ENCODE measurements around the gene MTMR2.

Gene MTMR2

GRCh38 chr11:95795627-95796295, 128.1 kb downstream of the MTMR2 start:
- Histone ChIP-seq H3K79me2 (ENCODE audit: control insufficient read depth, insufficient read depth, low read length, unreplicated experiment) (peaks cover 54% of the 10 kb centered on the region), H3K4me1 (ENCODE audit: control insufficient read depth, insufficient read depth, low read length, unreplicated experiment) (peaks cover 18% of the 10 kb centered on the region), H3K27me3 (ENCODE audit: insufficient read depth, low read length) (no peaks in the 10 kb centered on the region), H3K27ac (ENCODE audit: low read depth, low read length) (no peak overlapping the region), H2AFZ (ENCODE audit: low read length, unreplicated experiment) (no peak overlapping the region), H3K4me3 (ENCODE audit: low read depth, low read length) (no peak overlapping the region), H3K36me3 (ENCODE audit: insufficient read depth, low read length) (peaks cover 2% of the 10 kb centered on the region; the same call in 1 of the 2 replicates)

DNA sequence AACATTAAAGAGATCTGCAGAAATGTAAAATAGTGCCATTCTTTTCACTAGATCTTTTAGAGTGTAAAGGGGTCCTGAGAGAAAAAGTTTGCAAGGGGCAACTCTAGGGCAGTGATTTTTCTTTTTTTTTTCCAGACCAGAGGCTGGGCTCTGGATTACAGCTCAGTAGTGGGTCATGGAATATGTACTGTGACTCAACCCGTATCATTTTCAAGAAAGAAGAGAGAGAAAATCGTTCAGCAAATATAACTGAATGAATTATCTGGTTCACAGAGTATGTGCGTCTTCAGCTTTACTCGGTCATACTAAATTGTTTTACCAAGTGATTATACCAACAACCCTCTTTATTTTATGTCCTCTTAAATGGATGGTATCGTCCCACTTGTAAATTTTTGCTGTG, 129.8 kb downstream of the MTMR2 start:
- Histone ChIP-seq H3K79me2 (ENCODE audit: control insufficient read depth, insufficient read depth, low read length, unreplicated experiment) (peaks cover 55% of the 10 kb centered on the region), H3K27me3 (ENCODE audit: insufficient read depth, low read length) (no peaks in the 10 kb centered on the region), H2AFZ (ENCODE audit: low read length, unreplicated experiment) (no peak overlapping the region), H3K4me3 (ENCODE audit: low read depth, low read length) (no peak overlapping the region), H3K27ac (ENCODE audit: low read depth, low read length) (no peak overlapping the region), H3K4me1 (ENCODE audit: control insufficient read depth, insufficient read depth, low read length, unreplicated experiment) (peaks cover 18% of the 10 kb centered on the region), H3K36me3 (ENCODE audit: insufficient read depth, low read length) (no peaks in the 10 kb centered on the region)

DNA sequence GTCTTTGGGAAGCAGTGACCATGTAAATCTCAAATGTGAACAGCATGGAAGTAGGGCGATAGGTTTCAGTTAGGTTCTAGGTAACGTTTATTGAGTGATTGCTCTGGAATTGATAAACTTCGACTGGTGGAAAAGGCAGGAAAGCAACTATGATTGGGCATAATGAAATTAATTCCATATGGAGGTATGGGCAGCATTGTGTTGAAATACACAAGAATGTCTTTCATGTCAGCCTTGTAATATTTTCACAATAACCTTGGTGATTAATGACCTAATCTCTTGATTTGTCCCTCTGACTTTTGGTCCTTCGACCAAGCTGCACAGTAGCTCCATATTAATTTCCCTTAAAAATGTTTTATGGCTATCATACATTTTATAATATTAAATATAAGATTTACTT, 130.8 kb downstream of the MTMR2 start:
- Histone ChIP-seq H3K36me3 (ENCODE audit: insufficient read depth, low read length) (no peaks in the 10 kb centered on the region), H3K79me2 (ENCODE audit: control insufficient read depth, insufficient read depth, low read length, unreplicated experiment) (peaks cover 65% of the 10 kb centered on the region), H3K27me3 (ENCODE audit: insufficient read depth, low read length) (no peaks in the 10 kb centered on the region), H3K4me3 (ENCODE audit: low read depth, low read length) (no peak overlapping the region), H2AFZ (ENCODE audit: low read length, unreplicated experiment) (no peak overlapping the region), H3K27ac (ENCODE audit: low read depth, low read length) (no peak overlapping the region), H3K4me1 (ENCODE audit: control insufficient read depth, insufficient read depth, low read length, unreplicated experiment) (peaks cover 23% of the 10 kb centered on the region)

- Histone ChIP-seq H3K27ac (ENCODE audit: low read depth, low read length) (no peak overlapping the region), H3K4me3 (ENCODE audit: low read depth, low read length) (no peak overlapping the region), H3K4me1 (ENCODE audit: control insufficient read depth, insufficient read depth, low read length, unreplicated experiment) (peaks cover 27% of the 10 kb centered on the region), H3K79me2 (ENCODE audit: control insufficient read depth, insufficient read depth, low read length, unreplicated experiment) (peaks cover 69% of the 10 kb centered on the region), H3K27me3 (ENCODE audit: insufficient read depth, low read length) (no peaks in the 10 kb centered on the region), H2AFZ (ENCODE audit: low read length, unreplicated experiment) (no peak overlapping the region), H3K36me3 (ENCODE audit: insufficient read depth, low read length) (no peaks in the 10 kb centered on the region)
These were observed 131.2 kb downstream of the MTMR2 start for GRCh38 chr11:95792700-95793099.

DNA sequence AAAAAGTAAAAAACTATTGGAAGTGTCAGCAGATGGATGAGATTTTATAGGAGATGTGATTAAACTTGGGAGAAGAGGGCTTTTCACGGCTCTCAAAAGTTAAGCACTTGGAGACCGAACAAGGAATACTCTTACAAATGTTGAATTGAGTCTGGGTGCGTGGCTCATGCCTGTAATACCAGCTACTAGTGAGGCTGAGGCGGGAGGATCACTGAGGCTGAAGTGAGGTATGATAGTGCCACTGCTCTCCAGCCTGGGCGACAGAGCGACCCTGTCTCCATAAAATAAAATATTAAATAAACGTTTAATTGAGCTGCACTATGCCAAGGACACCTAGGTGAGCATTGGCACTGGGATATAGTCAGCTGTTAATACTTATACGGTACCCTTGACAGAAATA, 131.7 kb downstream of the MTMR2 start:
- H3K27ac ChIP-seq (ENCODE audit: low read depth, low read length), result no peak overlapping the region
- no peaks in the 10 kb centered on the region for H3K36me3 ChIP-seq (ENCODE audit: insufficient read depth, low read length)
- H3K4me1 ChIP-seq (ENCODE audit: control insufficient read depth, insufficient read depth, low read length, unreplicated experiment), result peaks cover 27% of the 10 kb centered on the region
- H2AFZ ChIP-seq (ENCODE audit: low read length, unreplicated experiment), result no peak overlapping the region
- H3K4me3 ChIP-seq (ENCODE audit: low read depth, low read length), result peak overlapping the region; percentile 82
- H3K27me3 ChIP-seq (ENCODE audit: insufficient read depth, low read length), result no peaks in the 10 kb centered on the region
- H3K79me2 ChIP-seq (ENCODE audit: control insufficient read depth, insufficient read depth, low read length, unreplicated experiment), result peaks cover 73% of the 10 kb centered on the region

GRCh38 chr11:95791709-95792033, 132.2 kb downstream of the MTMR2 start:
- Histone ChIP-seq H3K36me3 (ENCODE audit: insufficient read depth, low read length) (no peaks in the 10 kb centered on the region), H2AFZ (ENCODE audit: low read length, unreplicated experiment) (no peak overlapping the region), H3K27ac (ENCODE audit: low read depth, low read length) (peak overlapping the region; percentile 91; the same call in 1 of the 2 replicates), H3K27me3 (ENCODE audit: insufficient read depth, low read length) (no peaks in the 10 kb centered on the region), H3K79me2 (ENCODE audit: control insufficient read depth, insufficient read depth, low read length, unreplicated experiment) (peaks cover 72% of the 10 kb centered on the region), H3K4me3 (ENCODE audit: low read depth, low read length) (peak overlapping the region; percentile 82), H3K4me1 (ENCODE audit: control insufficient read depth, insufficient read depth, low read length, unreplicated experiment) (peaks cover 27% of the 10 kb centered on the region)

DNA sequence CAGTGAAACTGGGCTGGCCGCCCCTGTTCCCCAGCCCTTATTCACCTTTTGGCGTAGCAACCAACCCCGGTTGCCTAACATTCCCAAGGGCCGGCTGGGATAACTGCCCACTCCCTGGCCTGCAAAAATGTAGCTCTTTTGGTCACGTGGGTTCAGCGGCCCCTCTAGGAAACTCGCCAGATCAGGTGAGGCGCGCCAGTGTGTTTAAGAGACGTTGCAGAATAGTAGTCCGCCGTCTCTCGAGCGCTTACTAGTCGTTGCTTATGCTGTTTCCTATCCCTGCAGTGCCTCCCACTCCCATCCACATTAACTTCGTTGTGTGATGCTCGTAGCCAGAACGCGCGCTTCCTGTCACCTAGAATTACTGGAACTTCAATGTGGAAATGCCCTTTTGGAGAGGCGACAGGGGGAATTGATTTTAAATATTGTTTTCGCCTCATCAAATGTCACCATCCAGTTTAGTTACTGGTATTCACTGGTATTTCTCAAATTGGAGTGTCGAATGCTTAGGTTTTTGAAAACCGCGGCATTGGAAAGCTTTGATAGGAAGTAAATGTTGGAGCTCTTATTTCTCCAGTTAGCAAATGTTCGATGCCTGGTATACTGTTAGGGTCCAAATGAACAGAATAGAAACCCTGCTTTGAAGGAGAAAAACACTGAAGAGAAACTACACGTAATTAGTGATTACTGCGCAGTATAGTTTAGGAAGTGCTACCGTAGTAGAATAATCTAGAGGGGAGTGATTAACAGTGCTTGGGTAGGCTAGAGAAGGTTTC, 132.8 kb downstream of the MTMR2 start:
- H3K79me2 ChIP-seq (ENCODE audit: control insufficient read depth, insufficient read depth, low read length, unreplicated experiment), result peaks cover 67% of the 10 kb centered on the region
- H3K27me3 ChIP-seq (ENCODE audit: insufficient read depth, low read length), result no peaks in the 10 kb centered on the region
- peak overlapping the region; percentile 82 for H3K4me3 ChIP-seq (ENCODE audit: low read depth, low read length)
- H3K27ac ChIP-seq (ENCODE audit: low read depth, low read length), result peak overlapping the region; percentile 91
- H3K36me3 ChIP-seq (ENCODE audit: insufficient read depth, low read length), result peaks cover 3% of the 10 kb centered on the region
- peak overlapping the region; percentile 71 for H2AFZ ChIP-seq (ENCODE audit: low read length, unreplicated experiment)
- peaks cover 27% of the 10 kb centered on the region for H3K4me1 ChIP-seq (ENCODE audit: control insufficient read depth, insufficient read depth, low read length, unreplicated experiment)

GRCh38 chr11:95790123-95790932, 133.6 kb downstream of the MTMR2 start, which contains the start of gene CEP57:
CEP57 (plus strand) TSS chr11:95790498; CDS start chr11:95790699, 201 bp downstream.
- peaks cover 11% of the 10 kb centered on the region for H3K36me3 ChIP-seq (ENCODE audit: insufficient read depth, low read length)
- no peaks in the 10 kb centered on the region for H3K27me3 ChIP-seq (ENCODE audit: insufficient read depth, low read length)
- H3K79me2 ChIP-seq (ENCODE audit: control insufficient read depth, insufficient read depth, low read length, unreplicated experiment), result peaks cover 63% of the 10 kb centered on the region
- peak within 1 kb of the TSS; percentile 71 for H2AFZ ChIP-seq (ENCODE audit: low read length, unreplicated experiment)
- peak within 1 kb of the TSS; percentile 82 for H3K4me3 ChIP-seq (ENCODE audit: low read depth, low read length)
- H3K4me1 ChIP-seq (ENCODE audit: control insufficient read depth, insufficient read depth, low read length, unreplicated experiment), result peaks cover 27% of the 10 kb centered on the region
- peak within 1 kb of the TSS; percentile 91 for H3K27ac ChIP-seq (ENCODE audit: low read depth, low read length)

- Histone ChIP-seq H3K4me3 (ENCODE audit: low read depth, low read length) (peak within 1 kb of the TSS; percentile 82), H3K79me2 (ENCODE audit: control insufficient read depth, insufficient read depth, low read length, unreplicated experiment) (peaks cover 58% of the 10 kb centered on the region), H3K27me3 (ENCODE audit: insufficient read depth, low read length) (no peaks in the 10 kb centered on the region), H3K36me3 (ENCODE audit: insufficient read depth, low read length) (peaks cover 16% of the 10 kb centered on the region), H3K4me1 (ENCODE audit: control insufficient read depth, insufficient read depth, low read length, unreplicated experiment) (peaks cover 27% of the 10 kb centered on the region), H2AFZ (ENCODE audit: low read length, unreplicated experiment) (peak within 1 kb of the TSS; percentile 71), H3K27ac (ENCODE audit: low read depth, low read length) (peak within 1 kb of the TSS; percentile 91)
These were observed 134.3 kb downstream of the MTMR2 start, which contains the start of gene FAM76B for GRCh38 chr11:95789506-95790122. FAM76B (minus strand) TSS chr11:95789782; CDS start chr11:95789478, 304 bp downstream.

GRCh38 chr11:95788921-95789505, 134.9 kb downstream of the MTMR2 start:
- Histone ChIP-seq H3K4me1 (ENCODE audit: control insufficient read depth, insufficient read depth, low read length, unreplicated experiment) (peaks cover 27% of the 10 kb centered on the region), H2AFZ (ENCODE audit: low read length, unreplicated experiment) (peak overlapping the region; percentile 62), H3K4me3 (ENCODE audit: low read depth, low read length) (peak overlapping the region; percentile 82), H3K27ac (ENCODE audit: low read depth, low read length) (peak overlapping the region; percentile 91), H3K79me2 (ENCODE audit: control insufficient read depth, insufficient read depth, low read length, unreplicated experiment) (peaks cover 53% of the 10 kb centered on the region), H3K27me3 (ENCODE audit: insufficient read depth, low read length) (no peaks in the 10 kb centered on the region), H3K36me3 (ENCODE audit: insufficient read depth, low read length) (peaks cover 20% of the 10 kb centered on the region)

All from ACC112 (cell line).